IMR-90 (cell line): ENCODE results near the gene PTGES. TPM values are rescaled to one million over a fixed set of nuclear protein-coding genes. Genes with fewer than 3 reads are reported as not detected.

ENCODE experiments used
- ATAC-seq: fragments of 200-7000 bp; cut with Tn5 transposase; 2 replicates; pipeline ENCODE4 v1.9.1; 2020; ENCODE audit warnings: low read depth, mild to moderate bottlenecking, moderate library complexity
- BruUV-seq: library from RNA; stranded (reverse); fragments of 400-500 nt; replicated peaks from 2 replicates; lab custom pipeline; 2021; lab: Mats Ljungman, UMichigan
- CTCF ChIA-PET: fragments of 300-600 bp; formaldehyde crosslinking; extraction: SDS; loops from one replicate; lab custom pipeline; 2021; ENCODE audit warnings: antibody characterized with exemption; lab: Yijun Ruan, JAX
- POLR2A ChIA-PET: fragments of 300-600 bp; sonication (Branson Sonifier 250); formaldehyde crosslinking; loops from one replicate; lab custom pipeline; 2022; ENCODE audit warnings: antibody characterized with exemption; ENCODE audit not compliant: unreplicated experiment; lab: Charles Lee
- DNase-seq: peaks from one replicate; pipeline ENCODE4 v3.0.0; 2013
- H2AFZ ChIP-seq: replicated peaks from 2 replicates; pipeline ENCODE3; 2013; ENCODE audit warnings: low read length, mild to moderate bottlenecking; ENCODE audit not compliant: poor library complexity
- H2AK5ac ChIP-seq: 2 replicates; pipeline ENCODE4 v1.6.1; 2013; ENCODE audit warnings: low read depth, low read length, inconsistent platforms
- H2AK9ac ChIP-seq: replicated peaks from 2 replicates; pipeline ENCODE3; 2013; ENCODE audit warnings: mild to moderate bottlenecking, low read depth, low read length, moderate library complexity; ENCODE audit not compliant: poor library complexity
- H2BK120ac ChIP-seq: 2 replicates; pipeline ENCODE4 v1.6.1; 2013; ENCODE audit warnings: low read depth, low read length, inconsistent platforms
- H2BK15ac ChIP-seq: 3 replicates; pipeline ENCODE4 v1.6.1; 2013; ENCODE audit warnings: low read depth, low read length, inconsistent platforms
- H2BK20ac ChIP-seq: 2 replicates; pipeline ENCODE4 v1.6.1; 2013; ENCODE audit warnings: low read depth, mild to moderate bottlenecking, inconsistent platforms, low read length, moderate library complexity
- H2BK5ac ChIP-seq: 2 replicates; pipeline ENCODE4 v1.6.1; 2013; ENCODE audit warnings: mild to moderate bottlenecking, low read depth, low read length, inconsistent platforms; ENCODE audit not compliant: poor library complexity, severe bottlenecking
- H3K14ac ChIP-seq: replicated peaks from 2 replicates; pipeline ENCODE4 v1.6.1; 2013; ENCODE audit warnings: low read depth, low read length, inconsistent platforms
- H3K18ac ChIP-seq: 2 replicates; pipeline ENCODE4 v1.6.1; 2013; ENCODE audit warnings: low read depth, low read length, control low read depth
- H3K23ac ChIP-seq: 2 replicates; pipeline ENCODE4 v1.6.1; 2013; ENCODE audit warnings: low read depth, low read length, inconsistent platforms
- H3K27ac ChIP-seq: 2 replicates; pipeline ENCODE4 v1.5.1; 2013; ENCODE audit warnings: mild to moderate bottlenecking, control low read depth, low read length; ENCODE audit not compliant: insufficient read depth
- H3K27me3 ChIP-seq: 2 replicates; pipeline ENCODE4 v1.6.1; 2013; ENCODE audit warnings: low read length; ENCODE audit not compliant: control insufficient read depth, insufficient read depth
- H3K36me3 ChIP-seq: 2 replicates; pipeline ENCODE4 v1.6.1; 2013; ENCODE audit warnings: low read length, mixed read lengths; ENCODE audit not compliant: control insufficient read depth, insufficient read depth
- H3K4ac ChIP-seq: 2 replicates; pipeline ENCODE4 v1.6.1; 2013; ENCODE audit warnings: low read depth, low read length, inconsistent platforms
- H3K4me1 ChIP-seq: 2 replicates; pipeline ENCODE4 v1.6.1; 2013; ENCODE audit warnings: low read length, mixed read lengths; ENCODE audit not compliant: control insufficient read depth, insufficient read depth
- H3K4me2 ChIP-seq: 2 replicates; pipeline ENCODE4 v1.6.1; 2013; ENCODE audit warnings: low read depth, mild to moderate bottlenecking, control low read depth, low read length, moderate library complexity
- H3K4me3 ChIP-seq: 2 replicates; pipeline ENCODE4 v1.5.1; 2013; ENCODE audit warnings: low read depth, mild to moderate bottlenecking, control low read depth, low read length, moderate library complexity; ENCODE audit not compliant: insufficient read depth
- H3K56ac ChIP-seq: 2 replicates; pipeline ENCODE4 v1.6.1; 2013; ENCODE audit warnings: low read length, inconsistent platforms; ENCODE audit not compliant: insufficient read depth; ENCODE audit errors: extremely low read depth
- H3K79me1 ChIP-seq, 2 experiments: 2 replicates each; pipeline ENCODE4 v1.6.1; 2013; ENCODE audit warnings: low read length in 2 of 2, inconsistent platforms in 1 of 2, low read depth in 1 of 2
- H3K9ac ChIP-seq: 2 replicates; pipeline ENCODE4 v1.6.1; 2013; ENCODE audit warnings: low read depth, low read length, control low read depth
- H3K9me1 ChIP-seq: 2 replicates; pipeline ENCODE4 v1.6.1; 2013; ENCODE audit warnings: low read length, inconsistent platforms; ENCODE audit not compliant: insufficient read depth
- H3K9me3 ChIP-seq: 2 replicates; pipeline ENCODE4 v1.6.1; 2013; ENCODE audit warnings: low read length; ENCODE audit not compliant: control insufficient read depth, insufficient read depth
- H4K20me1 ChIP-seq: 2 replicates; pipeline ENCODE4 v1.6.1; 2013; ENCODE audit warnings: low read length, inconsistent platforms; ENCODE audit not compliant: insufficient read depth
- H4K5ac ChIP-seq: 2 replicates; pipeline ENCODE4 v1.6.1; 2013; ENCODE audit warnings: mild to moderate bottlenecking, low read depth, low read length, control low read depth
- H4K8ac ChIP-seq, 2 experiments: 2 replicates each; pipeline ENCODE4 v1.6.1; 2013; ENCODE audit warnings: low read depth in 2 of 2, low read length in 2 of 2, control low read depth in 1 of 2, inconsistent platforms in 1 of 2
- H4K91ac ChIP-seq: 2 replicates; pipeline ENCODE4 v1.6.1; 2013; ENCODE audit warnings: low read depth, low read length, inconsistent platforms; ENCODE audit not compliant: insufficient read depth
- CEBPB ChIP-seq: IDR thresholded peaks from 2 replicates; pipeline ENCODE4 v1.6.1; 2012; ENCODE audit warnings: low read depth, low read length, improper control_type of control experiment
- CHD1 ChIP-seq: IDR thresholded peaks from 2 replicates; pipeline ENCODE4 v1.6.1; 2012; ENCODE audit warnings: low read depth, low read length, improper control_type of control experiment
- CTCF ChIP-seq: conservative IDR thresholded peaks from 2 replicates; pipeline ENCODE4 v1.5.1; 2012; ENCODE audit warnings: mild to moderate bottlenecking, low read depth, low read length, improper control_type of control experiment
- ELK1 ChIP-seq: fragments of 150-350 bp; IDR thresholded peaks from 2 replicates; pipeline ENCODE4 v1.6.1; 2016; ENCODE audit warnings: low read depth, mild to moderate bottlenecking, low read length, moderate library complexity, borderline replicate concordance
- FOS ChIP-seq: fragments of 150-350 bp; IDR thresholded peaks from 2 replicates; pipeline ENCODE4 v1.6.1; 2016; ENCODE audit warnings: low read depth, low read length
- MAFK ChIP-seq: IDR thresholded peaks from 2 replicates; pipeline ENCODE4 v1.6.1; 2012; ENCODE audit warnings: low read depth, low read length, improper control_type of control experiment
- MAZ ChIP-seq: IDR thresholded peaks from 2 replicates; pipeline ENCODE4 v1.6.1; 2012; ENCODE audit warnings: low read depth, mild to moderate bottlenecking, low read length, improper control_type of control experiment, moderate library complexity, borderline replicate concordance
- MXI1 ChIP-seq: IDR thresholded peaks from 2 replicates; pipeline ENCODE4 v1.6.1; 2012; ENCODE audit warnings: low read depth, mild to moderate bottlenecking, low read length, moderate library complexity, borderline replicate concordance
- NFE2L2 ChIP-seq: fragments of 150-350 bp; IDR thresholded peaks from 2 replicates; pipeline ENCODE4 v1.6.1; 2016; ENCODE audit warnings: low read depth, mild to moderate bottlenecking, low read length
- POLR2A ChIP-seq: IDR thresholded peaks from 2 replicates; pipeline ENCODE4 v1.6.1; 2012; ENCODE audit warnings: mild to moderate bottlenecking, low read depth, low read length
- RAD21 ChIP-seq: IDR thresholded peaks from 2 replicates; pipeline ENCODE4 v1.6.1; 2012; ENCODE audit warnings: low read length, improper control_type of control experiment
- RCOR1 ChIP-seq: IDR thresholded peaks from 2 replicates; pipeline ENCODE4 v1.6.1; 2012; ENCODE audit warnings: mild to moderate bottlenecking, low read length, improper control_type of control experiment; ENCODE audit not compliant: insufficient replicate concordance
- RFX5 ChIP-seq: IDR thresholded peaks from 2 replicates; pipeline ENCODE4 v1.8.0; 2012; ENCODE audit warnings: low read depth, mild to moderate bottlenecking, low read length, moderate library complexity
- SMC3 ChIP-seq: fragments of 150-350 bp; IDR thresholded peaks from 2 replicates; pipeline ENCODE4 v1.6.1; 2016; ENCODE audit warnings: low read depth, mild to moderate bottlenecking, antibody characterized with exemption, low read length, moderate library complexity
- WGBS, 2 experiments: methylation state at CpG; one replicate each; pipeline versions ENCODE4 v1.1.5 to v1.1.7; 2013; ENCODE audit warnings: missing lambda C conversion rate in 2 of 2; ENCODE audit not compliant: insufficient read length in 1 of 2; ENCODE audit errors: extremely low coverage in 2 of 2; 5-methylcytosine and 5-hydroxymethylcytosine counted together
- dilution Hi-C: fragments of 300-500 bp; cut with HindIII; formaldehyde crosslinking; loops from one replicate; pipeline ENCODE4 v1.14.3; 2018; ENCODE audit warnings: low sequenced_read_pairs; ENCODE audit not compliant: unreplicated experiment
- in situ Hi-C: fragments of 300-500 bp; cut with MboI; formaldehyde crosslinking; loops from 3 replicates; pipeline ENCODE4 v1.14.3; 2019; ENCODE audit warnings: low sequenced_read_pairs, inconsistent platforms, mixed read lengths
- intact Hi-C: fragments of 100-400 bp; cut with micrococcal nuclease; formaldehyde crosslinking; loops from 2 replicates; pipeline ENCODE4 v1.10.0; 2022
- polyA plus RNA-seq, 3 experiments: library from polyadenylated mRNA; depleted of rRNA; stranded (reverse); fragments of >200 nt; gene quantifications; 2 replicates each; pipeline ENCODE4 v1.2.3, GENCODE V29; 2012; ENCODE audit warnings: low replicate concordance in 1 of 3
- total RNA-seq: library from RNA; depleted of rRNA; stranded (reverse); fragments of >200 nt; gene quantifications from 2 replicates; pipeline ENCODE4 v1.2.3, GENCODE V29; 2012

PTGES gene
- total and polyA plus RNA-seq, 2 of the 4 experiments (the other 2 are of a cell fraction): 3.2 to 6.3 TPM

GRCh38 chr9:129776938-129777768 is 24.3 kb upstream of the PTGES start:
- ChIA-PET CTCF (interaction anchor here (1.2 to 1.9 kb wide), 3 partner anchors 35 to 135 kb away, joined by 4 to 17 read pairs (median 4); no protein-coding TSS in a partner anchor), POLR2A (interaction anchor here (0.5 kb wide), 1 partner anchor 82 kb away, joined by 3 read pairs; no protein-coding TSS in a partner anchor)
- intact Hi-C loops: loop anchor here (2.0 kb wide), 1 partner anchor 14 kb away; no protein-coding TSS in a partner anchor
- Histone ChIP-seq H2AK5ac (peak overlapping the region; percentile 93), H3K9ac (peak overlapping the region; percentile 41), H3K4me2 (peak overlapping the region; percentile 51), H2AK9ac (peak overlapping the region; percentile 84), H3K79me1 (no peaks in the 10 kb centered on the region), H3K9me3 (no peaks in the 10 kb centered on the region), H3K18ac (peak overlapping the region; percentile 57), H2BK15ac (peak overlapping the region; percentile 66), H3K9me1 (peaks cover 25% of the 10 kb centered on the region), H2BK120ac (peak overlapping the region; percentile 97), H2BK20ac (peak overlapping the region; percentile 96), H3K4me1 (peaks cover 21% of the 10 kb centered on the region), H3K23ac (peak overlapping the region; percentile 95), H3K36me3 (no peaks in the 10 kb centered on the region), H3K4me3 (peak overlapping the region; percentile 1; the same call in 1 of the 2 replicates), H4K5ac (peak overlapping the region; percentile 73), H2AFZ (peak overlapping the region; percentile 92), H3K56ac (peak overlapping the region; percentile 78), H3K4ac (peak overlapping the region; percentile 90), H3K14ac (peak overlapping the region; percentile 92), H4K20me1 (no peaks in the 10 kb centered on the region), H2BK5ac (peak overlapping the region; percentile 88), H4K8ac (peak overlapping the region; percentile 30 to 90), H3K27me3 (no peaks in the 10 kb centered on the region), H4K91ac (peak overlapping the region; percentile 96), H3K27ac (peak overlapping the region; percentile 85)
- BruUV-seq: no TSS peak
- peak; percentile 100 for DNase-seq
- WGBS, 2 experiments: 28% methylated on average over 3 of the region's 16 CpGs; no CpG with 5 or more reads in 1 of the 2 experiments
- in situ Hi-C loops: no loop called here
- peak; percentile 95 for ATAC-seq
- dilution Hi-C loops: no loop called here
- TF ChIP-seq ELK1: no peak
- TF ChIP-seq POLR2A: peak; percentile 29
- peak; percentile 30 for TF ChIP-seq RAD21
- TF ChIP-seq MXI1: no peak
- TF ChIP-seq CEBPB: peak; percentile 86
- peak; percentile 41 for TF ChIP-seq RCOR1
- peak; percentile 6; the same call in 1 of the 2 replicates for TF ChIP-seq SMC3
- no peak for TF ChIP-seq CTCF
- 0 out of 2 replicates have a peak, but pooled peaks have one; percentile 4 for TF ChIP-seq MAFK
- peak; percentile 77 for TF ChIP-seq NFE2L2
- peak; percentile 98 for TF ChIP-seq MAZ
- peak; percentile 97 for TF ChIP-seq FOS
- no peak for TF ChIP-seq CHD1
- no peak for TF ChIP-seq RFX5
